Measurements from ENCODE around the gene ORC3.

DNA sequence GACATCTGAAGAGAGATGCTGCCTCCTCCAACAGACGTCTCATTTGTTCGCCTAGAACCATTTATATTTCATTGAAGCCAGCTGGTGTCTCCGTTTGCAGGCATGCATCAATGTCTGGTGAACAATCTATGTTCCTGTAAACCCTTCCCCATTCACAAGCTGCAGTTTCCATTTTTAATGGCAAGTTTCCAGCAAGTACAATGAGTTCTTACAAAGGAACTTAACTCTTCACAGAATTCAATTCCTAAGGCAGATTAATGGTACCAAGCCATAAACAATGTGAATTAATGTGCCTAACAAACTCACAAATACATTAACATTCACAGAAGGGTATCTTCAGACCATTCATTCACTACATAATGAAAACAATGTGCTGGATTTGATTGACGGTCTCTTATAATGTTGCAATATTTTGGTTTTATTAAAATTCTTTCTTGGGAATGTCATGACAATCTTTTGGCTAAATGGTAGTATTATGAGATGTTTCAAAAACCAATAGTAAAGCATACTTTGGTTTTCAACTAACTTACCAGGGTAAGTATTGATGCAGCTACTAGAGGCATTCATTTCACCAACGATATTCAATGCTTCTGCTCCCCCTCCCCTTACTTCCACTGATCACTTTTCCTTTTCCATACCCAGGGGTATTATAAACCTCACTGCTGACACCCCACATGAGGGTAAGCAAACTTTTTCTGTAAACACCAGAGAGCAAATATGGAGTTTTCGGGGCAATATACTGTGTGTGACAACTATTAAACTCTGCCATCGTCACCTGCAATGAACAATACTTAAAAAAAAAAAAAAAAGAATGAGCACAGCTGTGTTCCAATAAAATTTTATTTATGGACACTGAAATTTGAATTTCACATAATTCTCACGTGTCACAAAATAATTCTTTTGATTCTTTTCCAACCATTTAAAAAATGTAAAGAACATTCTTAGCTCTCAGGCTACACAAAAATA, 107.9 kb downstream of the ORC3 start:
- TF ChIP-seq, protein P1, sequence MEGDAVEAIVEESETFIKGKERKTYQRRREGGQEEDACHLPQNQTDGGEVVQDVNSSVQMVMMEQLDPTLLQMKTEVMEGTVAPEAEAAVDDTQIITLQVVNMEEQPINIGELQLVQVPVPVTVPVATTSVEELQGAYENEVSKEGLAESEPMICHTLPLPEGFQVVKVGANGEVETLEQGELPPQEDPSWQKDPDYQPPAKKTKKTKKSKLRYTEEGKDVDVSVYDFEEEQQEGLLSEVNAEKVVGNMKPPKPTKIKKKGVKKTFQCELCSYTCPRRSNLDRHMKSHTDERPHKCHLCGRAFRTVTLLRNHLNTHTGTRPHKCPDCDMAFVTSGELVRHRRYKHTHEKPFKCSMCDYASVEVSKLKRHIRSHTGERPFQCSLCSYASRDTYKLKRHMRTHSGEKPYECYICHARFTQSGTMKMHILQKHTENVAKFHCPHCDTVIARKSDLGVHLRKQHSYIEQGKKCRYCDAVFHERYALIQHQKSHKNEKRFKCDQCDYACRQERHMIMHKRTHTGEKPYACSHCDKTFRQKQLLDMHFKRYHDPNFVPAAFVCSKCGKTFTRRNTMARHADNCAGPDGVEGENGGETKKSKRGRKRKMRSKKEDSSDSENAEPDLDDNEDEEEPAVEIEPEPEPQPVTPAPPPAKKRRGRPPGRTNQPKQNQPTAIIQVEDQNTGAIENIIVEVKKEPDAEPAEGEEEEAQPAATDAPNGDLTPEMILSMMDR (IDR thresholded peaks at IDR 0.05): no peak
- no peak for TF ChIP-seq EZH2 (IDR thresholded peaks at IDR 0.05; ENCODE audit: borderline replicate concordance, insufficient read depth, low read depth, low read length, poor library complexity, severe bottlenecking)
